ENCODE measurements around the gene COL13A1.

GRCh38 chr10:69925111-69925510 is 123.4 kb downstream of the COL13A1 start:
- no peak for TF ChIP-seq YY1 (IDR thresholded peaks at IDR 0.05; ENCODE audit: insufficient read depth, insufficient read length)
- no peak for TF ChIP-seq SUZ12 (IDR thresholded peaks at IDR 0.05; ENCODE audit: extremely low read depth, insufficient read depth, insufficient read length)
- no peak for TF ChIP-seq ZNF274 (IDR thresholded peaks at IDR 0.05; ENCODE audit: low read depth, low read length)

Measured in NT2/D1 (cell line).